ENCODE measurements around the gene COX4I1. TPM values are rescaled to one million over a fixed set of nuclear protein-coding genes. Genes with fewer than 3 reads are reported as not detected.

The COX4I1 gene
- total and polyA plus RNA-seq, 2 of the 8 experiments (the other 6 are each of a cell fraction or from before 2014, with no cell fraction given) = 507 to 707 TPM

GRCh38 chr16:85833219-85833920 lies 33.9 kb downstream of the COX4I1 start:
- H3K4me3 ChIP-seq (ENCODE audit: extremely low read depth in 1 of 4, insufficient read depth in 2 of 4, low read depth in 3 of 4, low read length in 4 of 4) = no peak overlapping the region
- no peaks in the 10 kb centered on the region for H3K36me3 ChIP-seq (ENCODE audit: control insufficient read depth in 2 of 4, insufficient read depth in 4 of 4, low read length in 3 of 4)
- no peak overlapping the region for H3K27ac ChIP-seq (ENCODE audit: low read depth, low read length)
- no peak overlapping the region for H2AK5ac ChIP-seq (ENCODE audit: low read depth, low read length)
- no peak overlapping the region for H3K9ac ChIP-seq (replicated peaks in 1 of 4; ENCODE audit: extremely low read depth in 1 of 4, low read depth in 3 of 4, low read length in 3 of 4)
- no peak for FAIRE-seq
- H2BK5ac ChIP-seq (ENCODE audit: low read depth, low read length) = no peak overlapping the region
- H3K79me2 ChIP-seq (ENCODE audit: control insufficient read depth in 1 of 2, insufficient read depth in 2 of 2, low read length in 2 of 2) = no peaks in the 10 kb centered on the region
- H3K56ac ChIP-seq (replicated peaks; ENCODE audit: insufficient read length, low read depth, low read length) = no peak overlapping the region
- no peak for DNase-seq (ENCODE audit: low read depth in 1 of 2, low spot score in 2 of 2)
- no peak overlapping the region for H2BK15ac ChIP-seq (ENCODE audit: low read length)
- H3K18ac ChIP-seq (ENCODE audit: extremely low read depth, low read length) = no peak overlapping the region
- no peak overlapping the region for H4K8ac ChIP-seq (ENCODE audit: extremely low read depth, insufficient read depth, low read length)
- H3K23ac ChIP-seq (ENCODE audit: insufficient read length) = no peak overlapping the region
- no peak overlapping the region for H3K14ac ChIP-seq (ENCODE audit: insufficient read length)
- 90% methylated on average over 21 of the region's 22 CpGs; no CpG with 5 or more reads in 1 of the 2 experiments for WGBS, 2 experiments (ENCODE audit: extremely low coverage in 1 of 2, insufficient coverage in 1 of 2, insufficient read length in 1 of 2, insufficient replicate concordance in 2 of 2, low coverage in 1 of 2, low lambda C conversion rate in 2 of 2, missing lambda C conversion rate in 1 of 2)
- H3K79me1 ChIP-seq (ENCODE audit: low read depth, low read length) = no peaks in the 10 kb centered on the region
- POLR2A ChIA-PET (ENCODE audit: partially characterized antibody) = no interaction called here
- no peak overlapping the region for H3K4ac ChIP-seq (replicated peaks; ENCODE audit: insufficient read length, low read depth, low read length)
- H4K5ac ChIP-seq (ENCODE audit: insufficient read length, low read depth, low read length) = no peak overlapping the region
- H2BK120ac ChIP-seq (replicated peaks; ENCODE audit: low read depth, low read length) = no peak overlapping the region
- no peak overlapping the region for H4K91ac ChIP-seq (replicated peaks; ENCODE audit: insufficient read length, low read length)
- no peak overlapping the region for H2BK20ac ChIP-seq (ENCODE audit: low read length)
- no peak overlapping the region for H2BK12ac ChIP-seq (ENCODE audit: low read depth, low read length)
- H3K4me1 ChIP-seq (replicated peaks in 1 of 4; ENCODE audit: control insufficient read depth in 3 of 4, insufficient read depth in 4 of 4, low read length in 3 of 4) = peaks cover 0 to 2% (median 0%) of the 10 kb centered on the region in 4 experiments; a peak in 1 of 7 replicates
- CTCF ChIA-PET (ENCODE audit: partially characterized antibody) = interaction anchor here (1.4 to 6.9 kb wide), 3 partner anchors 13 to 153 kb away, joined by 3 to 51 read pairs (median 7); no protein-coding TSS in a partner anchor
- no peak overlapping the region for H2AFZ ChIP-seq (ENCODE audit: low read length)
- peaks cover 0 to 10% of the 10 kb centered on the region in 2 experiments; a peak in 2 of 4 replicates for H3K9me3 ChIP-seq (ENCODE audit: insufficient read depth in 2 of 2, low read depth in 1 of 2, low read length in 1 of 2)
- TF ChIP-seq POLR2AphosphoS5 (IDR thresholded peaks at IDR 0.05; ENCODE audit: low read depth, low read length) (no peak), SRF (IDR thresholded peaks at IDR 0.05; ENCODE audit: low read depth, low read length) (no peak), EP300 (IDR thresholded peaks at IDR 0.05; ENCODE audit: borderline replicate concordance in 1 of 2, low read depth in 2 of 2, low read length in 2 of 2) (no peak), CREB1 (IDR thresholded peaks at IDR 0.05) (no peak), EGR1 (IDR thresholded peaks at IDR 0.05; ENCODE audit: borderline replicate concordance, low read depth, low read length) (no peak), POU5F1 (IDR thresholded peaks at IDR 0.05; ENCODE audit: low read depth, low read length) (no peak), RAD21 (IDR thresholded peaks at IDR 0.05 in 1 of 2, conservative IDR thresholded peaks at IDR 0.05 in 1 of 2; ENCODE audit: low read depth in 2 of 2, low read length in 2 of 2) (no peak), SP1 (IDR thresholded peaks at IDR 0.05; ENCODE audit: low read depth, low read length) (no peak)
- no peaks in the 10 kb centered on the region for H4K20me1 ChIP-seq (replicated peaks in 1 of 2; ENCODE audit: control insufficient read depth in 1 of 2, insufficient read depth in 2 of 2, low read length in 2 of 2)
- H3K4me2 ChIP-seq (ENCODE audit: insufficient read depth in 1 of 2, low read depth in 2 of 2, low read length in 2 of 2) = no peak overlapping the region
- H3K27me3 ChIP-seq (replicated peaks in 1 of 4; ENCODE audit: control insufficient read depth in 3 of 4, extremely low read depth in 1 of 4, insufficient read depth in 3 of 4, low read length in 3 of 4) = no peaks in the 10 kb centered on the region; a peak in 2 of 7 replicates
- peaks cover 3% of the 10 kb centered on the region; the same call in 1 of the 2 replicates for H3K23me2 ChIP-seq (ENCODE audit: low read depth, low read length)
